ENCODE results near the gene FBXO8. TPM values are rescaled to one million over a fixed set of nuclear protein-coding genes. Genes with fewer than 3 reads are reported as not detected.

The FBXO8 gene
- total RNA-seq, 1 experiment from 2014 or later: 8.9 TPM

GRCh38 chr4:174215057-174215456, 68.4 kb downstream of the FBXO8 start:
- Mint-ChIP-seq H3K9me3 (peaks cover 3 to 4% of the 10 kb centered on the region in 2 experiments; a peak in 2 of 5 replicates), H3K36me3 (ENCODE audit: insufficient read depth in 1 of 3, low read depth in 3 of 3) (no peaks in the 10 kb centered on the region), H3K27me3 (ENCODE audit: low read depth) (peaks cover 100% of the 10 kb centered on the region), H3K4me1 (peaks cover 56 to 57% of the 10 kb centered on the region in 2 experiments), H3K27ac (peak overlapping the region in 1 of 3 experiments; percentile 4; a peak in 1 of 7 replicates), H3K4me3 (peak overlapping the region; percentile 59 to 78)
- Histone ChIP-seq H3T11ph (ENCODE audit: low read length) (no peak overlapping the region), H4K20me1 (ENCODE audit: control insufficient read depth, insufficient read depth, insufficient read length) (peaks cover 6% of the 10 kb centered on the region), H3K9ac (ENCODE audit: extremely low read depth, insufficient read length, low read length) (no peak overlapping the region), H3K79me2 (ENCODE audit: insufficient read depth, low read length) (no peaks in the 10 kb centered on the region), H2AFZ (ENCODE audit: low read length) (no peak overlapping the region), H2BK12ac (ENCODE audit: insufficient read length, low read depth, low read length) (no peak overlapping the region), H3K23ac (ENCODE audit: insufficient read length, low read depth, low read length) (no peak overlapping the region), H3K9me3 (ENCODE audit: control insufficient read depth, low read depth, low read length) (no peaks in the 10 kb centered on the region), H3K4ac (ENCODE audit: low read depth, low read length) (no peak overlapping the region), H3K14ac (ENCODE audit: insufficient read depth, low read length) (no peak overlapping the region), H3K4me1 (ENCODE audit: insufficient read depth, low read length) (peaks cover 2% of the 10 kb centered on the region; the same call in 1 of the 2 replicates), H3K27me3 (ENCODE audit: insufficient read depth, low read length) (peaks cover 76% of the 10 kb centered on the region), H2BK120ac (ENCODE audit: low read depth, low read length, poor library complexity, severe bottlenecking) (no peak overlapping the region), H3K4me2 (ENCODE audit: insufficient read depth, insufficient read length, low read length) (peak overlapping the region; percentile 67), H2BK5ac (ENCODE audit: insufficient read length, low read length) (no peak overlapping the region), H2BK15ac (ENCODE audit: low read depth, low read length) (no peak overlapping the region), H3K27ac (ENCODE audit: insufficient read length, low read depth, low read length) (no peak overlapping the region), H3K79me1 (ENCODE audit: insufficient read depth, low read depth, low read length, poor library complexity, severe bottlenecking) (no peaks in the 10 kb centered on the region), H4K91ac (ENCODE audit: insufficient read length, low read depth, low read length) (no peak overlapping the region), H3K56ac (ENCODE audit: insufficient read length, low read depth, low read length) (no peak overlapping the region), H3K23me2 (ENCODE audit: insufficient read length, low read depth, low read length, poor library complexity, severe bottlenecking) (peaks cover 16% of the 10 kb centered on the region), H4K5ac (ENCODE audit: insufficient read length, low read depth, low read length) (no peak overlapping the region), H3K18ac (ENCODE audit: insufficient read length, low read depth, low read length) (no peak overlapping the region), H4K8ac (replicated peaks; ENCODE audit: insufficient read length, low read depth, low read length) (no peak overlapping the region), H2AK5ac (ENCODE audit: insufficient read length, low read length) (no peak overlapping the region), H2BK20ac (ENCODE audit: low read depth, low read length, poor library complexity, severe bottlenecking) (no peak overlapping the region)
- TF ChIP-seq CTCF (conservative IDR thresholded peaks at IDR 0.05): no peak
- DNase-seq: no peak
- no CpG with 5 or more reads among the region's 5 CpGs for WGBS (ENCODE audit: extremely low coverage, insufficient read length, low lambda C conversion rate)
